Upper lobe of right lung (tissue), 1 donor: Measurements from ENCODE around the gene DHRS12. TPM values are rescaled to one million over a fixed set of nuclear protein-coding genes. Genes with fewer than 3 reads are reported as not detected.

Source experiments
- ATAC-seq: fragments of 200-7000 bp; cut with Tn5 transposase; one replicate; pipeline ENCODE4 v1.9.1; 2020; ENCODE audit warnings: mild to moderate bottlenecking, moderate library complexity
- DNase-seq: peaks from one replicate; pipeline ENCODE4 v3.0.0-alpha.2; 2020
- H3K27ac ChIP-seq: fragments of 200-600 bp; one replicate; pipeline ENCODE4 v1.8.0; 2022
- H3K27me3 ChIP-seq: fragments of 200-600 bp; one replicate; pipeline ENCODE4 v1.8.0; 2022; ENCODE audit warnings: mild to moderate bottlenecking
- H3K36me3 ChIP-seq: fragments of 200-600 bp; one replicate; pipeline ENCODE4 v1.8.0; 2022
- H3K4me1 ChIP-seq: fragments of 200-600 bp; one replicate; pipeline ENCODE4 v1.8.0; 2022
- H3K4me3 ChIP-seq: fragments of 200-600 bp; one replicate; pipeline ENCODE4 v1.8.0; 2022; ENCODE audit warnings: mild to moderate bottlenecking
- H3K9me3 ChIP-seq: fragments of 200-600 bp; one replicate; pipeline ENCODE4 v1.8.0; 2022
- CTCF ChIP-seq: fragments of 200-600 bp; IDR thresholded peaks from one replicate; pipeline ENCODE4 v1.8.0; 2022; ENCODE audit warnings: antibody characterized with exemption
- intact Hi-C: fragments of 100-400 bp; cut with DNase I; formaldehyde crosslinking; loops from one replicate; pipeline ENCODE4 v1.11.0; 2022
- total RNA-seq: library from RNA; stranded (reverse); fragmentation: NEBNext Ultra II Directional; extraction: Animal tissue kit (Norgen Biotek cat#: 25700); gene quantifications from one replicate; pipeline ENCODE4 v1.2.1, GENCODE V29; 2021
- donor health status: DM: no; HTN: yes; CAD: no; lungs with severe emphysema.

DHRS12 gene
- total RNA-seq, 1 donor from 2014 or later, result 14.9 TPM

DNA sequence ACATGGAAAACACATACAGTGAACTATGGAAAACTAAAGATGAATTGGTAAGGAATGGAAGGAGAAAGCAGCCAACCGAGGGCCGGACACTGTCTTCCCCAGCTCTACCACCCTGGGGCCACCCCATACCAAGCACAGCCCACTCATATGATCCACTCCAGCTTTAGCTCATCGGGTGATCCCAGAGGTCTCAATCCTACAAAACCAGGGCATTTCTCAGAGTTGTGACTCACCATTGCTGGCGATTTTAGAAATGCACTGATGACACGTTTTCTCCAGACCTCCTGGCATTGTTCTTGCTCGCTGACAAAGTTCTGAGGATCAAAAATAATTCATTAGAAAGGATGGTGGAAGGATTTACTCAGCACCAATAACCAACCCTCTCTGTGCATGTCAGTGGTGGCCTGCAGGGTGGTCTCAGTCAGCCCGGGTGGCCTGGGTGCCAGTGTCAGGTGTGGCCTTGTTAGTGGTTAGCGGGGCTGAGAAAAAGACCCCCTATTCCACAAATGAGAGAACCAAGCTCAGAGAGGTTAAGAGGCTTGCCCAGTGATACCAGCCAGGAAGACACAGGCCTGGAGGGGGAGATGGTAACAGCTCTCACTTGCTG, 34.4 kb upstream of the DHRS12 start:
- TF ChIP-seq CTCF, result no peak
- ATAC-seq, result no peak
- Histone ChIP-seq H3K36me3 (no peaks in the 10 kb centered on the region), H3K27me3 (no peaks in the 10 kb centered on the region), H3K27ac (no peak overlapping the region), H3K4me1 (no peaks in the 10 kb centered on the region), H3K4me3 (no peak overlapping the region), H3K9me3 (no peaks in the 10 kb centered on the region)
- no peak for DNase-seq
- intact Hi-C loops, result no loop called here

DNA sequence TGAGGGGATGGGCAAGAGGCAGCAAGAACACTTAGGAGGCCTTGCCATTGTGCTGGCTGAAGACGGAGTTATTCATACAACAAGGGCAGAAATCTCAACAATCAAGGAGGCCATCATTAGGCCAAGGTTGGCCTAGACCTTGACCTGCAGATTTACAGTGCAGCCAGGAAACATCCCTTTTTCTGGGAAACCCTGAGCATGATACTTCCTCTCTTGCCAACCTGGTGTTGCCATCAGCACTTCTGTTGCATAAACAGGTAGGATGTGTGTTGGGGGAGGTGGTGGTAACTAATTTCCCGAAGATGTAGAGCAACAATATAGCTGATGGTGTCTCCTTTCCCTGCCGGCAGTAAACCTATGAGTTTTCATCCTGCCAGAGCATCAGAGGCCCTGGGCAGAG, 33.1 kb upstream of the DHRS12 start:
- no peak overlapping the region for H3K4me3 ChIP-seq
- no peaks in the 10 kb centered on the region for H3K27me3 ChIP-seq
- no peaks in the 10 kb centered on the region for H3K9me3 ChIP-seq
- no peaks in the 10 kb centered on the region for H3K4me1 ChIP-seq
- intact Hi-C loops, result no loop called here
- ATAC-seq (peak; percentile 22), DNase-seq (no peak)
- TF ChIP-seq CTCF, result no peak
- H3K36me3 ChIP-seq, result no peaks in the 10 kb centered on the region
- H3K27ac ChIP-seq, result no peak overlapping the region

DNA sequence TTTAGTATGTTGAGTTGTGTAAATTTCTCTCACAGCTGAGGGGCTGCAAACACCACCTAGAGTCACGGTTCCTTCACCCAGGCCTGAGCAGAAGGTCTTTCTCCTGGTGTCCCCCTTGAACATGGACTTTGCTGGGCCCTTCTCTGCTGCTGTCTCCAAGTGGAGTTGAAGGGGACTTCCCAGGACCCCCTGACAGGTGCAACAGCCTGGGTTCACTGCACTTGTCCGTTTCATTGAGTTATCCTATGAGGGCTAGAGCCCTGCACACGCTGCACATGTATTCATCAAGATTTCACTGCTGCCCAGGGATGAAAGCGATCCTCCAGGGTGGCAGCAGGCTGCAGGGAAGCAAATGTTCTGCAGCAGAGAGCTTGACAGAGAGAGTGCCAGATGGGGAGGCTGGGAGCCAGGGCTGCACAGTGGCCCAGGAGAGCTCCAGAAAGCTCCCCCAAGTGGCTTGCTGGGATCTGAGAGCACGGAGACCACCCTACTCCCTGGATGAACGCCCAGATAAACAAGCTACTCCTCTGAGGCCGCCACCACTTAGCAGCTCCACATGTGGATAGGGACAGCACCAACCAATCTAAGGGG, 30.7 kb upstream of the DHRS12 start:
- H3K9me3 ChIP-seq, result no peaks in the 10 kb centered on the region
- no peaks in the 10 kb centered on the region for H3K36me3 ChIP-seq
- H3K27me3 ChIP-seq, result no peaks in the 10 kb centered on the region
- no peak overlapping the region for H3K4me3 ChIP-seq
- no peaks in the 10 kb centered on the region for H3K4me1 ChIP-seq
- intact Hi-C loops, result no loop called here
- DNase-seq (no peak), ATAC-seq (no peak)
- no peak for TF ChIP-seq CTCF
- no peak overlapping the region for H3K27ac ChIP-seq

GRCh38 chr13:51833980-51834379, 30.0 kb upstream of the DHRS12 start:
- Histone ChIP-seq H3K36me3 (no peaks in the 10 kb centered on the region), H3K4me1 (no peaks in the 10 kb centered on the region), H3K4me3 (no peak overlapping the region), H3K27me3 (no peaks in the 10 kb centered on the region), H3K27ac (no peak overlapping the region), H3K9me3 (no peaks in the 10 kb centered on the region)
- DNase-seq (no peak), ATAC-seq (no peak)
- no peak for TF ChIP-seq CTCF
- intact Hi-C loops, result no loop called here

DNA sequence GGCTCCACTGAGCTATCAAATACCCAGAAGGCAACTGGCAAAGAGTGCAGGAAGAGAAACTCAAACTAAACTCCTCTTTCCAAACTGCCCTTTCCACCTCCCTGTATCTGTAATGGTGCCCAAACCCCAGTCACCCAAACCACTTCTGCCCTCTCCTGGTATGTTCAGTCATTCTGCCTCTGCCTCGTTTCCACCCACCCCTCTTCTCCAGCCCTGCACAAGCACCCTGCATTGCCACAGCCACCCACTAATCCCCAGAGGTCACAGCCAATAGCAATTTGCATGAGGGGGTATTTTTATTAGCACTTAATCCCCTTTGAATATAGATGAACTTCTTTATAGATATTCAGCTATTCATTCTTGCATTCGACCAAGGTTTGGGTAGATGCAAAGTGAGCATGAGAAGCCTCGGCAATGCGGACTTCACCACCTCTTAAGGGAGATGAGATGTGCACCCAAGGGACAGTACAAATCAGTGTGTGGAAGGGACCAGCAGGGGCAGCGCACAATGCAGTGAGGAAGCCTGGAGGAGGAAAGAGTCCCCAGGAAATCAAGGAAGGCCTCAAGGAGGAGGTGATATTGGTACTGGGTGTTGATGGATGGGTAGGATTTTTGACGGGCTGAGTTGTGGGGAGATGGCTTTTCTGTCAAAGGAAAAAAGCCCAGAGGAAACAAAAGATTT, 28.6 kb upstream of the DHRS12 start:
- TF ChIP-seq CTCF, result peak; percentile 39
- DNase-seq (no peak), ATAC-seq (peak; percentile 89)
- no peaks in the 10 kb centered on the region for H3K27me3 ChIP-seq
- H3K4me3 ChIP-seq, result no peak overlapping the region
- intact Hi-C loops, result no loop called here
- H3K27ac ChIP-seq, result no peak overlapping the region
- H3K9me3 ChIP-seq, result no peaks in the 10 kb centered on the region
- H3K4me1 ChIP-seq, result no peaks in the 10 kb centered on the region
- no peaks in the 10 kb centered on the region for H3K36me3 ChIP-seq
